NCI-H1092 (cell line): Measurements from ENCODE around the gene UNC13D.

Source experiments
- DNase-seq: peaks from one replicate; lab custom pipeline; 2025; lab: John Stamatoyannopoulos, UW

UNC13D gene

DNA sequence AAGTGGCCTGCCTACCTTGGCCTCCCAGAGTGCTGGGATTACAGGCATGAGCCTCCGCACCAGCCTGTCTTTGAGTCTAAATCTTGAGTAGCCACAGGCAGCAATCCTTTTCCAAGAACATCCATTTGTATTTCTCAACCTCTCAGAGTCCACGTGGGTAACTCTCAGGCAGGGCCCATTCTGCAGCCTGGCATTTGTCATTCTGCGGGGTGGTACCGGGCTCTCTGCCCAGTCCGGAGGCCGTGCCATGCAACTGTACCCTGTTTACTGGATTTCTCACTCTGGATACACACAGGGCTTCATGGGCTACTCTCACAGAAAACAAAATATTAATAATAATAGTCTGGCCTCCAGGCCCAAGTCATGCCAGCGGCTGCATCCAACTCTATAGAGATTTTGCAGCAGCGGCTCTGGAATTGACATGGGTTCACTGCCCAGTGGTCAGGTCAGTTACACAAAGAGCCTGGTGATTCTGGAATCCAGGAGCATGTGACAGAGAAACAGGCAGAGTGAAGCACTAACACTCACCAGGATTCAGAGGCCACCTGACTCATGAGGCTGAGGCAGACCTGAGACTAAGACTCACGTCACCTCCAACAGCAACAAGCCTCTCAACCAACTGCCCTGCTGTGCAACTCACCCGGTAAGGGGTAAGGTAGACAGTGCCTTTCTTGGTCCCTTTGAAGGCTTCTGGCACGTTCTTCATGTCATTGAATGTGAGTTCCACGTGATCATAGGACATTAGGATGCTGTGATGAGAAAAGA, 6.9 kb upstream of the UNC13D start:
- no peak for DNase-seq

DNA sequence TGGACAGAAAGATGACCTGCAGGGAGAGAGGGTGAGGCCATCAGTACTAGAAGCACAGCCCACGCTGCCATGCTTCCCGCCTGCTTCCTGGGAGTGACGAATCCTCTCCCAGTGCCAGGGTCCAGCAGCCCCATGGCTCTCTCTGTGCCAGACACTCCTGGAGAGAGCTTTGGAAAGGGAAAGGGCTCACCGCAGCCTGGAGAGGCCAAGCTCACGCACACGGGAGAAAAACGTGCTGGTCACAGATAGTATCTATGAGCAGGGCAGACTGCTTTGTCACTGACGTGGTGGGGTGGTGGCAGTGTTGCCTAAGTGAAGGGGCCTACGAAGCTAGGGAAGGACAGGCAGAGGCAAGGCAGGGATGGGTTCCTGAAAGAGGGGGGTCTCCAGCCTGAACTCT, 5.5 kb upstream of the UNC13D start:
- DNase-seq = no peak

DNA sequence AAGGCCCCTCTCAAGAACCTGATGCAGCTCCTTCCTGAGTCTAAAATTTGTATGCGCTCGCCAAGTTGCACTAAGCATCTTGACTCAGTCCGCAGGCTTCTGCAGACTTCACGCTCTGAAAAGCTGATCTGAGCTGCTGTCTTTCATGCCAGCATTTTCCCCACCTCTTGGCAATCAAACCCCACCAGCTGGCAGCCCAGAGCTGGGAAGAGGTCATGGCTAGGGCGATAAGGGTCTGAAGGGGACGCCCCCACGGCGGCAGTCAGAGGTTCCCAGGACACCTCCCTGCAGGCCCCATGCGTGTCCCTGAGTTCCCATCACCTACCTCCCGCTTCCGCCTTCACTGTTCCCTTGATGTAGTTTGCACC, 5.1 kb upstream of the UNC13D start:
- no peak for DNase-seq

DNA sequence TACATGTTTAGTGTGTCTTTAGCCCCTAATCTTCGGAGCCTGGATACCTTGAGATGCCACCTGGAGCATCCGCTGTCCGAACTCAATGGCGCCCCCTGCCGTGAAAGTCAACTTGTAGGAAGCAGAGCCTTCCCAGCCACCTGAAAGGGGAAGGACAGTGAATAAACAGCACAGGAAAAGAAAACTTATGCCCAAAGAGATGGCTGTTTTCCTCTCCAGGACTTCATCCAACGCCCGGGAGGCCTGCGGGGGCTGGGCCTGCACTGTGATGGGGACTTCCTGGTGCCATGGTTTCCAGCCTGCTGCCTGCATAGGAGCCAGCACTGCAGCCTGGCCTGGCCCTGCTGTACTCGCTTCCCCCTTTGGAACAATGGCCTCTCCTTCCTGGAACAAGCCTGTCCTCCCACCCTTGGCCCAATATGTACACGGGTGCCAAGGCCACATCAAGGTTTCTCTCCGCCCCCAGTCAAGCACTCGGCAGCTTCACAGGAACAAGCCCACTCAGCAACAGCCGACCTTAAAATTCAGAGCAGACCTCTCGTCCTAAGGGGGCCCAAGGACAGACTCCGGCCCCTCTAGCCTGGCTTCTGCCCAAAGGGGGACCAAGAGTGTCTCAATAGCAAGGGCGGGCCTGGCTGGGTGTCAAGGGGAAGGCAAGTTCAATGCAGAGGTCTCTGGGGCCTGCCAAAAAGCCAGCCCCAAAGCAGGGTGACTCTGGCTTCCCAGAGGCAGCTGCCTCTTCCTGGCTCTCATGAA, 4.5 kb upstream of the UNC13D start:
- peak; percentile 31 for DNase-seq

DNA sequence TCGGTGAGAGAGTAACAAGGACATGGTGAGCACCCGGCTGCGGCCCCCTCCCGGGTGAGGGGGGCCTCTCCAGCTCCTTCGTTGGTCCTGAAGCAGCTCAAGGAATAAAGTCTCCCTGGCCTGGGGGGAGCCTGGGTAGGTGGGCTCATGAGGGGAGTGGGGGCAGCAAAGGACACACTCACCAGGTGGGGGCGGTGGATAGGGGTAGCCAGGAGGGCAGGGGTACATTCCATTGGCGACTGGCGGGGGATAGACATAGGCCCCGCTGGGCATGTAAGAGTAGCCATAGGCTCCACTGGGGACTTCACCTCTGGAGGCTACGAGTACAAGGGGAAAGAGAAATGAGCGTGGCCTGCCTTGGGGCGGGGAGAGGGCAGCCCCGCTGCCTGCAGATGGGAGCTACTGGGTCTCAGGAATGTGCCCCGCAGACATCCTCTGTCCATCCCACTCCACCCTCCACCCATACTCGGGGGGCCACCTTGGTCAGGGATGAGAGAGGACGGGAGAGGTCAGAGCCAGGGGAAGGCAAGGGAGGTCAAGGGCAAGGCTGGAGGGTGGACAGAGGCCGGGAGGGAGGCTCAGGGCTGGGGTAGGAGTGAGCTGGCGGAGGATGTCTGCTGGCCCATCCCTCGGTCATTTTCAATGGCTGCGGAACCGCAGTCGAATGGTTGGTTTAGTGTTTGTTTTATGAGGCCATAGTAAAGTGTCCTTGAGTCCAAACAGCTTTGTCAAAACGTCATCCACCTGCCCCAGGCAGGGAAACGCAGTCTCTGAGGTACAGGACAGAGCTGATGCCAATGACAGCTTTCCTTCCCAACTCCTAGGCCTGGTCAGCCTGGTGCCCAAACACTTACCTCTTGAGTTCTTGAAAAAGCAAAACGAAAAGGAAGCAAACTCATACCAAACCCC, 3.7 kb upstream of the UNC13D start:
- no peak for DNase-seq

DNA sequence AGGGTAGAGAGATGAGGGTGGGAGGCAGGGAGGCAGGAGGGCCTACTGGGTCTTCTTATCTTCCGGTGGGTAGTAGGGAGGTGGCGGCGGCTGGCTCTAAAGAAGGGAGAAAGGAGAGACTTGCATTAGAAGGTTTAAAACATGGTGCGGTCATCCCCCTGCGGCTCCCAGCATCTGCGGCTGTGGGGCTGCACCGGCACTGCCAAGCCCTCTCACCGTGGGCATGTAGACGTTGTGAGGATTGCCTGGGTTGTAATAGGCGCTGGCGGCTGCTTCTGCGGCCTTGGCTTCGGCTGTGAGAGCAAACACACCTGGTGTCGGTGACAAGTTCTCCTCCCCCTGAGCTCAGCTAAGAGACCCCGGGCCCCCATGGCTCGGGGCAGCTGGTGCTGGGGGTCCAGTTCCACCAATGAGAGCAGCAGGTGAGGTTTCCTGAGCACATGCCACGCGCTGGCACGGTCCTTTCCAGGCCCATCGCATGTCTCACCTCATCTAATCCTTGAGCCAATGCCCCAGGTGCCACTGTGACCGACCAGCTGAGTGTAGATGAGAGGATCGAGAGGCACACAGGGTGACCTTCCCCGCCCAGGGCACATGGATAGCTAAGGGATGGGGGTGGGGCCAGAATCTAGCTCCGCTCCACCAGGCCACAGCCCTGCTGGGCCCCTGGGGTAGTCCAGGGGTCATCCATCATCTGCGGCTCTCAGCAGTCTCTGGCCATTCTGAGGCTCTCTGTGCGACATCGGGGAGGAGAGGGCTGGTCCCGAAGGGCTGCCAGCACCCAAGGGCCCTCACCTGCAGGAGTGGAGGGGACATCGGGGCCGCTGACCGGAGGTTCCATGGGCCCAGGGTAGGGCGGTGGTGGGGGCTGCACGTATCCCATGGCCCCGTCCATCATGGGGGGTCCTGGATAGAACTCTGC, 2.7 kb upstream of the UNC13D start:
- no peak for DNase-seq

DNA sequence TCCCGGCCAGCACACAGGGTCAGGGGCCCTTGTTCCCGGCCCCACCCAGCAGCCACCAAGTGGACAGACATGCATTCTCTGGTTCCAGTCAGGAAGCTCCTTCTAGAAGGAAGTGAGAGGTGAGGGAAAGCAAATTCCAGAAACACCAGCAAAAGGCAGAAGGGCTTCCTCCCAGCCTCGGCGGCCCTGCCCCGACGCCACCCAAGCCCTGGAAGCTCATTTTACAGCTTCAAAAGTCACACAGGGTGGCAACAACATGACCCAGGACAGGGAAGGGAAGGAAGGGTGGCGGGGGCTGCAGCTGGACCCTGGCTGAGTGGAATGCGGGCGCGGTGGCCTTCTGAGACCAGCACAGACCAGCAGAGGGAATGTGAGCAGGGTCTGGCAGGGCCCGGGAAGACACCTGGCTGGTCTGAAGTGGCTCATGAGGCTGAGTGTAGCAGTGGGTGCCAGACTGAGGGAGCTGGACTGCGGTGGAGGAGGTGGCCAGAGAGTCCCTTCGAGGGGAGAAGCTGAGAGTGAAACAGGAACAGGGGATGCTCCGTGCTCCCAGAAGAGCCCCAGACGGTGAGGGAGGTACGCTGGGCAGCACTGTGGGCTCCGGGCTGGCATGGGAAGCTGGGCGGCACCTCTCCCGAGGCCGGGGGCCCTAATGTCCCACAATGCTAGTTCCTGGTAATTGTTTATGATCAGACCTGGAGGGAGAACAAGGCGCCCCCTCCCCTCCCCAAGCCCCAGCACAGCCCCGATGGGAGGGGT, 1.9 kb upstream of the UNC13D start:
- no peak for DNase-seq

DNA sequence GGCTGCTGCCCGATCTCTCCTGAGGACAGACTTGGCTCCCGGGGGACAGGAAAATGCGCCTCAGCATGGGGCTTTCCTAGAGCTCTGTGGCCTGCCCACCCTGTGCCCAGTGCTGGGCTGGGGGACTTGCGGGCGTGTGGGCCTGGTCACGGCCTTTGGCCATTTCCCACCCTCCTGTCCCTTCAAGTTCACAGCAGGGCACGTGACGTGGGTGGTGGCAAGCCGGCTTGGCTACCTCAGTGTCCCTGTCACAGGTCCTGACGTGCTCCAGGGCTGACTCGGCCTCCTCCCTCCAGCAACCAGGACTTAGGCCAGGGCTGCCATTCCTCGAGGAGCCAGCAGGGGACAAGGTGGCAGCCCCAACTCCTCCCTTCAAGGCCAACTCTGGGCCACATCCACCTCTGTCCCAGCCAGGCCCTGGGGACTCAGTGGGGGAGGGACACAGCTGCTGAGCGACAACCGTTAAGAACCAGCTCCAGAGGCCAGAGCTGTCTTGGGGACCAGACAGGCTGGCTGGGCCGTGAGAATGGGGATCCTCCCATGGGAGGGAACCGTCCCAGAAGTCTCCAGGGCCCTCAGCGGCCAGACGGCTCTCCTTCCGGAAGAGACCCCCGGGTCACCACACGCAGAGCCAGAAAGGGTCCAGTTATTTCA, 981 bp upstream of the UNC13D start:
- peak; percentile 21 for DNase-seq

DNA sequence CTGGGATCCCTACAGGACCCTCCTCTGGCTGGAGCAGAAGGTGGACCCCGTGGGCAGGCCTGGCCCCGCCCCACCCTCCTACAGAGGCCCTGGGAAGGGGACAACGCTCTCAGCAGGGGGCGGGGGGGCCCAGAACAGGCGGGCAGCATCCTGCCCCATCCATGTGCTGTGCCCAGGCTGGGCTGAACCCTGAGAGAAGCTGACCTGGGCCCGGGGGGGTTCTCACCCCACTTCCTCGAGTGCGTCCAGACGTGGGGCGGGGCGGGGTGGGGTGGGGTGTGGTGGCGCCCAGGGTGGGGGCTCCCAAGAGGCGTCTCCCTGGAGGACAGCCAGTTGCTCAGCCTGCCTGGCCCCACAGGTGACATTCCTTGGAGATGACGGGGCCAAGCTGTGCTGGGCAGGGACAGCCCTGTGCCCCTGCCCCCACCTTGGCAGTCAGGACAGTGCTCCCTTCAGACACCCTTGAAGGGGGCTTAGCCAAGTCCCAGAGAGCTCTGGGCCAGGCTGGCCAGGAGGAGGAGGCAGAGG, 390 bp upstream of the UNC13D start:
- DNase-seq = no peak

DNA sequence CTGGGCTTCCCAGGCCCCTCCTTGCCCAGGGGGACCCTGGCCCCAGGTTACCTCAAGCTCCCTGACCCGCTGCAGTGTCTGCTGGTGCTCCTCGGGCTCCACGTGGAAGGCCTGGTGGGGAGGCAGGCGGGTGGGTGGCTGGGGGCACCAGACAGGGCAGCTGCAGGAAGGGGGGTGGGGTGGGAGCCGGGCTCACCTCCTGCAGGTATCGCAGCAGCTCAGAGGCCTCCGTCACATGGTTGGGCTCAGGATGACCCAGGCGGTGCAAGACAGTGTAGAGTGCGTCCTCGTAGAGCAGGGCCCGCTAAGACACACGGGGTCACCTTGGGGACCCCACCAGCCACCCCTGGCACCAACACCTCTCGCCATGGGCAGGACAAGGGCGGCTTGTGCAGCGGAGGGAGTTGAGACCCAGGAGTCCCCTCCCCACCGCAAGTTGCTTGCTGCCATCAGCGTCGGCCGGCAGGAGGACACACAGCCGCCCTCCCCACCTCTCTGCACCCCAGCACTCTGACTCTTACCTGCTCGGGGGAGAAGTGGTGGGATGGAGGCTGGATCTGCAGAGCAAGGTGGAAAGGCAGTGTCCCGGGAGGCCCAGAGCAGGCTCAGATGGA, 1.1 kb downstream of the UNC13D start:
- DNase-seq = no peak

DNA sequence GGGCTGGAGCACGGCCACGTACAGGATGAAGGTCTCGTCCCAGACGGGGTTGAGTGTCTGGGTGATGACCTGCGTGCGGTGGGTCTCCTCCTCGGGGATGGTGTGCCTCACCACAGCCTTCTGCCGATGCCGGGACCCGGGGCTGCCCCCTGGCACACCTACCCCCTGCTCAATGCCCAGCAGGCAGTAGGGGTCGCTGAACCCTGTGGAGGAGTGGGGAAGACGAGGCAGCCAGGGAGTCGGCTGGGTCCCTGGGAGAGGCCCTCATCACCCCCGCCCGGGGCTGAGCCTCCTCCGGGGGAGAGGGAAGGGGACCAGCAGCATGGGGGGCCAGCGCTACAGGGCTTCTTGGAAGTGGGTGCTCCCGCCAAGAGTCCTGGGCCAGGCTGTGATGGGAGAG, 1.8 kb downstream of the UNC13D start:
- no peak for DNase-seq

DNA sequence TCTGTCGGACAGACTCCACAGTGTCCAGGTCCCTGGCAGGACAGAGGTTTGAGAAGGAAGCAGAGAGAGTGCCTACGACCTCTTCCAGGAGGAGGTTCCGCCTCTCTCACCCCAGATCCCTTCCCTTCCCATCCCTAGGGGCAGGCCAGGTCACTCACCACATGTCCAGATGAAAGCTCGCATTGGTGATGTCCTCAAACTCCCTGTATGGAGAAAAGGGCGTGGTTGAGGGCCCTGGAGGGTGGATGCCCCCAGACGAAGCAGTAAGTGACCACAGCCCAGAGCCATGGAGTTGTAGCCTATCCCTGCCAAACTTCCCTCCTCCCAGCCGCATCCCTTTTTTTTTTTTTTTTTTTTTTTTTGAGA, 3.4 kb downstream of the UNC13D start:
- DNase-seq = no peak

DNA sequence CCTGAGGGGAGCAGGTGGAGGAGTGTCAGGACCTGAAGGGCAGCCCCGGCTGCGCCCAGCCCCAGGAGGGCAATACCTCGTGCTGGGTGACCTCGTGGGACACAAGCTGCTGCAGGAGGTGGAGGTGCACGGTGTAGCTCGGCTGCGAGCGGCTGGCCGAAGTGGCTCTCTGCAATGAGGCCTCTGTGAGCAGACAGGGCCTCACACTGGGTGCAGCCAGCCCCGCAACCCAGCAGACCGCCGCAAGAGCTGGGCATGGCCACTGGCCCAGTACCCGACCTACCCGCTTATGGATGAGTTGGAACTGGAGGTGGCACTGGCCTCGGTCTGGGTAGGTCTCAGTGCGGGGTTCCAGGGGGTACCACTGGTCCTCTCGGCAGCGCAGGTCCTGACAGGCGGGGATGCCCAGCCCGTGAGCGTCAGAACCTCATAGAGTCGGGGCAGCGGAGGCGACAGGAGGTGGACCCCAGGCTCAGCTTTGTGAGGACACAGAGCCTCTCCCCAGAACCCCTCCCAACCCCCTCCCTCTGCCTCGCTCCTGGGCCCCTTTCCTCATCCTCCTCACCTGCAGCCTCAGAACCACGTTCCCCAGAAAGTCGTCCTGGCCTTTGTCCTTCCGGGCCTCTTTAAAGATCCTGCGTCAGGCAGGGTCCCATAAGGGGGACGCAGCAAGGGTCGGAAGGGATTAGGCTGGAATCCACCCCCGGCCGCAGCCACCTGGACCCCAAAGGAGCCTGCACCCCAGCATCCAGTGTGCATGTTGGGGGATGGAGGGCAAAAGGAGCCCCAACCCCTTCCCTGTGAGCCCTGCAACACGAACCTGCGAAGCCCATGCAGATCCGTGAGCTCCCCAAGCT, 4.0 kb downstream of the UNC13D start:
- DNase-seq = no peak

DNA sequence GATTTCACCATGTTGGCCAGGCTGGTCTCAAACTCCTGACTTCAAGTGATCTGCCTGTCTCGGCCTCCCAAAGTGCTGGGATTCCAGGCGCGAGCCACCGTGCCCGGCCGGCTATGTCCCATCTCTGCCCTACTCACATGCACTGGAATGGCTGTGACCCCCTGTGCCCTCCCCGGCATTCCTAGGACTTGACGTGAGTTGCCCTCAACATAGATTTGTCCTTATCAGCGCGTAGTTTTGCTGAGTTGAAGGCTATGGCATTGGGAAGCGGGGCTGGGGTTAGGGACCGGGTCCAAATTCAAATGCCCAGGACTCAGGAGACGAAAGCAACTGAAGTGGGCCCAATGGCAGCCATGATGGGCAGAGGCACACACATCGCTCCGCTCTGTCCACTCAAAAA, 5.8 kb downstream of the UNC13D start:
- no peak for DNase-seq

DNA sequence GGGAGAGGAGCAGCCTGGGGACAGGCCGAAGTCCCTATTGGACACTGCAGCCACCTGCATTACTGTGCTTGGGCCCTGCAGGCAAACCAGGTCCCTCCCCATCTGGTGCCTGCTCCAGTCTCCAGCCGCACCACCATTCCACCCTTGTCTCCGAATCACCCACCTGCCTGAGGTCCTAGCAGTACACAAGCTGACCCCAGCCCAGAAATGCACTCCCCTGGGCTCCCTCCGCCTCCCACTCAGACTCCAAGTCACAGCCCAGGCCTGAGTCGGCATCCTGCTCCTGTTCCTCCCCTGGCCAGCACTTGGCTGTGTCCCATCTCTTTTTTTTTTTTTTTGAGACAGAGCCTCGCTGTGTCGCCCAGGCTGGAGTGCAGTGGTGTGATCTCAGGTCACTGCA, 6.3 kb downstream of the UNC13D start:
- no peak for DNase-seq

DNA sequence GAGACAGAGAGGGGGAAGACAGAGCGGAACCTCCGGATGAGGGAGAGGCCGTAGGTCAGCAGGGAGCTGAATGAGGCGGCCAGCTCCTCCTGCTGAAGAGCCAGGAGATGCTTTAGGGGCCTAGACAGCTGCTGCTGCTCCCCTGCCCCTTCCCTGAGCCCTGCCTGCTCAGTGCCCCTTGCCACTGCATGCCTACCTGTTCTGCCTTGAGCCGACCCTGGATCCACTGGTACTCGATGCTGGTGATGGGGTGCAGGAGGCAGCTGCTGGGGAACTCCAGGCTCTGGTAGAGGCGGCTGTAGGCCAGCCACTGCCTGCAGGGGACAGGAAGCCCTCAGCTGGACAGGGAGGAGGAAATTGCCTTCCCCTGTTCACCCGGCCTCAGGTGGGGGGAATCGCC, 7.6 kb downstream of the UNC13D start:
- no peak for DNase-seq

DNA sequence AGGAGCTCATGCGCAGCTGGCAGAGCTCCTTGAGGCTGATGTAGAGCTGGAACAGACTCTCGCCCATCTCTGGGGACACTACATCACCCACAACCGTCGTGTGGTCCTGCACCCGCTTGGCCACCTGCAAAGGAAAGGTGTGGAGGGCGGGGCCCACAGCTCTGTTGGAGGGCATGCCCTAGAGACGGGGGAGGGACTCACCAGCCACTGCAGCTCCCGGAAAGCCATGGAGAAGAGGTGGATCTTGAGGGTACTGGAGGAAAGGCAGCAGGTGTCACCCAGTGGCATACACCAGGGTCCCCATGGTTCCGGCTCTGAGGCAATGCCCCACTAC, 8.6 kb downstream of the UNC13D start:
- DNase-seq = no peak

DNA sequence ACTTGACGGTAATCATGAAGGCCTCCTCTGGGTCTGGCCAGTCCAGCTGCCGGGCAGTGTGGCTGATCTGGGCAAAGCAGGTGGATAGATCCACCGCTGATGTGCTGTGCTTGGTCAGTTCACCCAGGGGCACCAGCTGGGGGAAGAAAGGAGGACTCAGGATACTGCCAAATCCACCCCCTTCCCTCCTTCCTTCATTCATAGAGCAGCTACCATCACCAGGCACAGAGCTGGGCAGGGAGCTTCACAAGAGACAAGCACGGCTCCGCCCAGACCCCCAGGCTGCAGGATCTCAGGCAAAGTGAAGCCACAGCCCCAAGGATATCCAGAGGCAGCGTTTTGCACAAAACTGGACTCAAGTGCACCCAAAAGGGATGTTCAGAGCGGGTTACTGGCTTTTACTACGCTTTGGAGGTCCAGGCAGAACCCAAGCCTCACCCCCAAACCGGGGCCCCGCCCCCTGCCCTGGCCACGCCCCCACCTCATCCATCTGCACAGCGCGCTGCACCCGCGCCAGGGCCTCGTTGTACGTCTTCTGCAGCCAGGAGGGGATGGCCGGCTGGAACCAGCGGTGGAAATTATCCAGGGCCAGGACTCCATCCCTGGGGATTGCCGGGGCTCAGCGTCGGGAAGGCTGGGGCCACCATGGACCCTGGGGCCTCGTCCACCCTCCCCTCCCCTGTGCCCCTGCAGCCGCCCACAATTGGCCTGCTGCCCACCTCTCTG, 9.1 kb downstream of the UNC13D start:
- peak; percentile 64 for DNase-seq
